PC-3 (cell line): ENCODE measurements around the gene CEP170.
"Not testable (repeated sequence)": the region's sequence is repeated elsewhere in the genome, so short reads cannot be mapped to it uniquely, and the experiment has no call there.

Source experiments
- CTCF ChIP-seq: fragments of 300-600 bp; sonication (generic); conservative IDR thresholded peaks from 2 replicates; pipeline ENCODE4 v1.5.1; 2017; ENCODE audit warnings: antibody characterized with exemption, low read depth, mild to moderate bottlenecking, low read length
- EZH2 ChIP-seq: fragments of 300-600 bp; sonication (generic); IDR thresholded peaks from one replicate; pipeline ENCODE4 v1.6.1; 2017; ENCODE audit warnings: antibody characterized with exemption, mild to moderate bottlenecking, low read length; ENCODE audit not compliant: unreplicated experiment
- EZH2phosphoT487 ChIP-seq: fragments of 300-600 bp; sonication (generic); IDR thresholded peaks from 2 replicates; pipeline ENCODE4 v1.6.1; 2018; ENCODE audit warnings: mild to moderate bottlenecking, antibody characterized with exemption, low read length, borderline replicate concordance

- TF ChIP-seq CTCF, EZH2phosphoT487, EZH2: not testable (repeated sequence)
Observed at GRCh38 chr1:243087368-243087767, 167.7 kb downstream of the CEP170 start.
